Duodenal mucosa (tissue), 2 donors: ENCODE results near the gene CTCFL.

Experiments
- H3K27ac ChIP-seq: one replicate; pipeline ENCODE4 v1.7.0; 2013; ENCODE audit warnings: low read depth, low read length
- H3K27me3 ChIP-seq, 2 donors: one replicate each; pipeline ENCODE4 v1.7.0; 2013; ENCODE audit warnings: low read length in 2 of 2, control low read depth in 1 of 2; ENCODE audit not compliant: insufficient read depth in 2 of 2, control insufficient read depth in 1 of 2
- H3K36me3 ChIP-seq, 2 donors: one replicate each; pipeline ENCODE4 v1.7.0; 2013; ENCODE audit warnings: low read length in 2 of 2, control low read depth in 1 of 2; ENCODE audit not compliant: insufficient read depth in 2 of 2, control insufficient read depth in 1 of 2
- H3K4me1 ChIP-seq, 2 donors: one replicate each; pipeline ENCODE4 v1.7.0; 2013; ENCODE audit warnings: low read length in 2 of 2, control low read depth in 1 of 2; ENCODE audit not compliant: insufficient read depth in 2 of 2, control insufficient read depth in 1 of 2
- H3K4me3 ChIP-seq, 2 donors: one replicate each; pipeline ENCODE4 v1.7.0; 2013; ENCODE audit warnings: low read length in 2 of 2, low read depth in 1 of 2
- H3K9ac ChIP-seq, 2 donors: one replicate each; pipeline ENCODE4 v1.7.0; 2013; ENCODE audit warnings: low read length in 2 of 2, low read depth in 1 of 2
- H3K9me3 ChIP-seq, 2 donors: one replicate each; pipeline ENCODE4 v1.7.0; 2013; ENCODE audit warnings: low read length in 2 of 2, control low read depth in 1 of 2; ENCODE audit not compliant: control insufficient read depth in 1 of 2

Gene CTCFL

DNA sequence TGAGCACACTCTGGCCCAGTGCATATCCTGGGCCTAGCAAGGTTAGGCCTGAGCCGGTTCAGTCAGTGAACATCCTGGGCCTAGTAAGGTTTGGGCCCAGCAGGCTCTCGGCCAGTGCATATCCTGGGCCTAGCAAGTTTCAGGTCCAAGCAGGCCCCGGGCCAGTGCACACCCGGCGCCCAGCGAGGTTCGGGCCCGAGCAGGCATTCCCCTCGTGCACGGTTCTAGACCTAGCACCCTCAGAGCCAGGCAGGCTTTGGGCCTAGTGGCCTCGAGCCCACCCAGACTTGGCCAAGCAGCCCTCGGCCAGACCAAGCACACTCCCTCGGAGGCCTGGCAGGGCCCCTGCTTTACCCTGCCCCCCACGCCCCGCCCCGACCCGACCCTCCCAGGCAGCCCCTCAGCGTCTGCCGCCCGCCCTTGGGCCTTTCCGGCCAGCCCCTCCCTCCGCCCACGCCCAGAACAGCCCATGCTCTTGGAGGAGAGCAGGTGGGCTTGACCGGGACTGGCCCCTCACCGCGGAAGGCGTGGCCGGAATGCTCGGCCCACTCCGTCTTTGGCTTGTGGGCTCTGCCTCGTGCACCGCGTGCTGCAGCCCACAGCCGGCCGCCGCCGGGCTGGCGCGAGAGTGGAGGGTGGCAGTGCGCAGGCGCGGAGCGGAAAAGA, at the start of gene CTCFL:
Gene CTCFL (minus strand): TSS at position 630 of the 666 bp plus-strand sequence. CDS start 935 bp downstream, outside the sequence.
- H3K9me3 ChIP-seq: no peaks in the 10 kb centered on the region
- H3K4me1 ChIP-seq: no peaks in the 10 kb centered on the region
- no peak within 1 kb of the TSS for H3K9ac ChIP-seq
- H3K27me3 ChIP-seq: no peaks in the 10 kb centered on the region
- no peaks in the 10 kb centered on the region for H3K36me3 ChIP-seq
- no peak within 1 kb of the TSS for H3K27ac ChIP-seq
- H3K4me3 ChIP-seq: no peak within 1 kb of the TSS

- H3K9ac ChIP-seq: no peak overlapping the region
- no peak overlapping the region for H3K4me3 ChIP-seq
- H3K27me3 ChIP-seq: no peaks in the 10 kb centered on the region
- no peaks in the 10 kb centered on the region for H3K36me3 ChIP-seq
- H3K4me1 ChIP-seq: peaks cover 18 to 24% of the 10 kb centered on the region in 2 donors
- H3K9me3 ChIP-seq: no peaks in the 10 kb centered on the region
- no peak overlapping the region for H3K27ac ChIP-seq
These were observed 49.0 kb upstream of the CTCFL start for GRCh38 chr20:57573894-57574293.

- no peaks in the 10 kb centered on the region for H3K27me3 ChIP-seq
- no peaks in the 10 kb centered on the region for H3K36me3 ChIP-seq
- peaks cover 15 to 21% of the 10 kb centered on the region in 2 donors for H3K4me1 ChIP-seq
- no peak overlapping the region for H3K27ac ChIP-seq
- no peaks in the 10 kb centered on the region for H3K9me3 ChIP-seq
- no peak overlapping the region for H3K9ac ChIP-seq
- no peak overlapping the region for H3K4me3 ChIP-seq
These were observed 48.3 kb upstream of the CTCFL start for GRCh38 chr20:57573242-57573641.

GRCh38 chr20:57571782-57572416, 47.0 kb upstream of the CTCFL start:
- H3K9me3 ChIP-seq: no peaks in the 10 kb centered on the region

DNA sequence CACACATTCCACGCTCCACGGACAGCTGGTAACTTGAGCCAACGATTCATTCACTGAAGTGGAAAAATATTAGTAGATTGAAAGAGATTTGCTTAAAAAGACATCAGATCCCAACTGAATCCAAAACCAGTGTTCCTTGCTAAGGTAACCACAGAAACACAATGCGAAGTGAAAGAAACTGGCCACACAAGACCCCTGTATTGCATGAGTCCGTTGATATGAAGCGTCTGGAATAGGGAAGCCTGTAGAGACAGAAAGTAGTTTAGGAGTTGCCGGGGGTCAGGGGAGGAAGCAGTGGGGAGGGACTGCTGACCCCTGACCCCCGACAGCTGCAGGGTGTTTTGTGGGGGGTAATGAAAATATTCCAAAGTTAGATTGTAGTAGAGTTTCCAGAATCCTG, 46.0 kb upstream of the CTCFL start:
- Histone ChIP-seq H3K9me3 (no peaks in the 10 kb centered on the region), H3K4me1 (peaks cover 7% of the 10 kb centered on the region in 2 donors), H3K36me3 (peaks cover 0 to under 1% of the 10 kb centered on the region in 2 donors), H3K9ac (no peak overlapping the region), H3K4me3 (no peak overlapping the region), H3K27ac (no peak overlapping the region), H3K27me3 (no peaks in the 10 kb centered on the region)

More at GRCh38 chr20:57571782-57572416, 47.0 kb upstream of the CTCFL start:
- Histone ChIP-seq H3K9ac (no peak overlapping the region), H3K36me3 (no peaks in the 10 kb centered on the region), H3K27ac (no peak overlapping the region), H3K4me1 (peaks cover 7 to 8% of the 10 kb centered on the region in 2 donors), H3K27me3 (no peaks in the 10 kb centered on the region), H3K4me3 (no peak overlapping the region)

DNA sequence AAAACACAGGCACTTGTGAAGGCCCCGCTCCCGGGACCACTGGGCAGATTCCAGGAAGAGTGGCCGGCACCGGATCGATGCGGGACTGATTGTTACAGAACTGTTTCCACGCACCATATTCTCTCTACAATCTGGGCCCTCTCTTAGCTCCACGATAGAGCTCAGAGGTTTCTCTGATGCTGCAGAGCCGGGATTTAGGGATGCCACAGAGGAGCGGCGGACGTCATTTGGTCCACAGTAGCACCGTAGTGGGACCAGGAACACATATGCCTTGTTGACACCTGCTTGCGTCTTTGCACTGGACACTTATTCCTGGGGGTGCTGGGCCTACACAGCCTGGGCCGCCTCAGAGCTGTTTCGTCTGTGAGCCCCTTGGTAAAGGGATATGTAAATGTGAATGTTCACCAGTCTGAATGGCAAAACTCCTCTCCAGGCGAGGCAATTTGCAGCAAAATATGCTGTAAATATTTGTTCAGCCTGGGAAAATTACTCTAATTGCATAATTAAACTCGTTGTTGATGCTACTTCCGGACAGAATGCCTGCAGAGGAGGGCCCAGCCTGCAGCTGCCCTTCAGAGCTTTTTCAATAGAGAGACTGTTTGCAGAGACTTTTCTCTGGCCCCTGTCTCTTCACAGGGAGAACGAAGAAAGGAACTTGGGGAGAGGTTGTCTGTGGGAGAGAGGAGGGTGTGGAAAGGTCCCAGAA, 45.4 kb upstream of the CTCFL start:
- no peak overlapping the region for H3K4me3 ChIP-seq
- H3K27ac ChIP-seq: no peak overlapping the region
- no peaks in the 10 kb centered on the region for H3K27me3 ChIP-seq
- peaks cover 2 to 7% of the 10 kb centered on the region in 2 donors for H3K36me3 ChIP-seq
- H3K4me1 ChIP-seq: peaks cover 7% of the 10 kb centered on the region in 2 donors
- no peaks in the 10 kb centered on the region for H3K9me3 ChIP-seq
- H3K9ac ChIP-seq: no peak overlapping the region

- H3K27me3 ChIP-seq: no peaks in the 10 kb centered on the region
- no peak overlapping the region for H3K4me3 ChIP-seq
- H3K27ac ChIP-seq: no peak overlapping the region
- peaks cover 7% of the 10 kb centered on the region in 2 donors for H3K4me1 ChIP-seq
- H3K36me3 ChIP-seq: peaks cover 15 to 20% of the 10 kb centered on the region in 2 donors
- no peaks in the 10 kb centered on the region for H3K9me3 ChIP-seq
- H3K9ac ChIP-seq: no peak overlapping the region
These were observed 44.0 kb upstream of the CTCFL start for GRCh38 chr20:57568960-57569359.

- no peak overlapping the region for H3K9ac ChIP-seq
- no peaks in the 10 kb centered on the region for H3K27me3 ChIP-seq
These were observed 43.4 kb upstream of the CTCFL start for GRCh38 chr20:57568088-57568896.

DNA sequence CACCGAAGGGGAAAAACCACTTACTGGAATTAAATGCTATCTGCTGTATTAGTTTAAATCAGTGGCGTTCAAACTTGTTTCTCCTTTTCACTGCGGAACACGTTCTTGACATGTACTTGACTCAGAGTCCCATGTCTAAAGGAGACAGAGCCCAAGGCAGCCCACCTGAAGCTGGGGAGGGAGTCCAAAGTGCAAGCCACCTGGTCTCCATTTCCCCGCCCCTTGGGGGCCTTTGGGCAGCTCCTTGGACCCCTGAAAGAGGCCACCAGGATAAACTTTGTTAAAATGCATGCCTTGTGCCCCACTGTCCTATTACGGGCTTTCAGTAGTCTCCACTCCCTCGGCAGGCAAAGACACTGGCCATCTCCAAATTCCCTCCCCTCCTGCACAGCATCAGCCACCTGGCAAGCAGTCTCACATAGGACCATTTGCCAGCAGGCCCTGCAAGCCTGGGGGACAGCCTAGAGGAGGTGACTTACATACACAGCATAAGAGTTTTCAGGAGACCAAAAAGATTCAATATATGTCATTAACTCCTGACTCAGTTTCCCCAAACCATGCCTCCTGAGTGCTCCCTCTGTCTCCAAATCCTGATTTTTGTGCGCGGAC, 42.6 kb upstream of the CTCFL start:
- H3K27ac ChIP-seq: no peak overlapping the region
- no peaks in the 10 kb centered on the region for H3K9me3 ChIP-seq
- peaks cover 28 to 32% of the 10 kb centered on the region in 2 donors for H3K36me3 ChIP-seq
- H3K27me3 ChIP-seq: no peaks in the 10 kb centered on the region
- peaks cover 0 to 7% of the 10 kb centered on the region in 2 donors for H3K4me1 ChIP-seq
- no peak overlapping the region for H3K9ac ChIP-seq
- no peak overlapping the region for H3K4me3 ChIP-seq

More at GRCh38 chr20:57568088-57568896, 43.4 kb upstream of the CTCFL start:
- Histone ChIP-seq H3K4me3 (no peak overlapping the region), H3K36me3 (peaks cover 21 to 25% of the 10 kb centered on the region in 2 donors), H3K27ac (no peak overlapping the region), H3K4me1 (peaks cover 0 to 7% of the 10 kb centered on the region in 2 donors), H3K9me3 (no peaks in the 10 kb centered on the region)
